CD14-positive monocyte (primary cell): ENCODE measurements around the gene OR11A1. TPM values are rescaled to one million over a fixed set of nuclear protein-coding genes. Genes with fewer than 3 reads are reported as not detected.

ENCODE experiments used
- DNase-seq, 3 donors: peaks; one replicate each; pipeline ENCODE4 v3.0.0-alpha.2; 2011 to 2022
- H2AFZ ChIP-seq: 2 replicates; pipeline ENCODE4 v1.6.0; 2012; ENCODE audit warnings: mild to moderate bottlenecking, low read depth, low read length, inconsistent platforms; ENCODE audit not compliant: insufficient read depth, poor library complexity, severe bottlenecking
- H3K27ac ChIP-seq, 2 donors: 1 replicate in 1 of 2; 2 replicates in 1 of 2; pipeline ENCODE4 v1.5.1; 2012 to 2013; ENCODE audit warnings: low read length in 2 of 2, control low read depth in 1 of 2, inconsistent platforms in 1 of 2, low read depth in 1 of 2, mild to moderate bottlenecking in 1 of 2
- H3K27me3 ChIP-seq, 2 donors: one replicate each; pipeline versions ENCODE4 v1.6.0 to v1.6.1; 2011 to 2013; ENCODE audit warnings: low read length in 2 of 2; ENCODE audit not compliant: control insufficient read depth in 2 of 2, insufficient read depth in 2 of 2
- H3K36me3 ChIP-seq, 2 donors: replicated peaks in 1 of 2; 1 replicate in 1 of 2; 2 replicates in 1 of 2; pipeline versions ENCODE4 v1.5.1 to v1.6.1; 2012 to 2013; ENCODE audit warnings: low read length in 2 of 2, control low read depth in 1 of 2, inconsistent platforms in 1 of 2, mild to moderate bottlenecking in 1 of 2; ENCODE audit not compliant: insufficient read depth in 2 of 2, control insufficient read depth in 1 of 2
- H3K4me1 ChIP-seq, 2 donors: 1 replicate in 1 of 2; 2 replicates in 1 of 2; pipeline versions ENCODE4 v1.5.1 to v1.6.1; 2012 to 2013; ENCODE audit warnings: low read length in 2 of 2, control low read depth in 1 of 2, inconsistent platforms in 1 of 2, mild to moderate bottlenecking in 1 of 2, moderate library complexity in 1 of 2; ENCODE audit not compliant: insufficient read depth in 2 of 2, control insufficient read depth in 1 of 2
- H3K4me2 ChIP-seq: replicated peaks from 2 replicates; pipeline ENCODE3; 2012; ENCODE audit warnings: low read length, moderate library complexity, mild to moderate bottlenecking; ENCODE audit not compliant: poor library complexity, severe bottlenecking; ENCODE audit errors: extremely low read depth
- H3K4me3 ChIP-seq, 3 experiments: fragments of 200-600 bp in 1 of 3; sonication (generic) in 1 of 3; replicated peaks in 1 of 3; 1 replicate in 2 of 3; 2 replicates in 1 of 3; pipeline ENCODE4 v1.5.1; 2011 to 2013; ENCODE audit warnings: low read length in 3 of 3, mild to moderate bottlenecking in 3 of 3, control low read depth in 2 of 3, low read depth in 2 of 3, inconsistent platforms in 1 of 3, moderate library complexity in 1 of 3
- H3K79me2 ChIP-seq: 2 replicates; pipeline ENCODE4 v1.6.0; 2012; ENCODE audit warnings: mild to moderate bottlenecking, control low read depth, inconsistent platforms, low read length, moderate library complexity; ENCODE audit not compliant: insufficient read depth
- H3K9ac ChIP-seq: 2 replicates; pipeline ENCODE4 v1.6.0; 2017; ENCODE audit warnings: low read length, mild to moderate bottlenecking; ENCODE audit not compliant: insufficient read depth, poor library complexity, severe bottlenecking
- H3K9me3 ChIP-seq, 2 donors: replicated peaks in 1 of 2; 1 replicate in 1 of 2; 2 replicates in 1 of 2; pipeline versions ENCODE4 v1.5.1 to v1.6.1; 2012 to 2013; ENCODE audit warnings: low read length in 2 of 2, control low read depth in 1 of 2; ENCODE audit not compliant: control insufficient read depth in 1 of 2, insufficient read depth in 1 of 2
- H4K20me1 ChIP-seq: 2 replicates; pipeline ENCODE4 v1.6.0; 2012; ENCODE audit warnings: mild to moderate bottlenecking, low read length, control low read depth, moderate library complexity; ENCODE audit not compliant: insufficient read depth
- H3K27ac Mint-ChIP-seq, 7 donors: one replicate each; pipeline ENCODE4 v1.8.0; 2020; ENCODE audit warnings: mild to moderate bottlenecking in 7 of 7, mixed read lengths in 7 of 7, moderate library complexity in 6 of 7, inconsistent platforms in 2 of 7
- H3K27me3 Mint-ChIP-seq, 3 donors: one replicate each; pipeline ENCODE4 v1.8.0; 2021 to 2022; ENCODE audit warnings: low read depth in 3 of 3, mild to moderate bottlenecking in 3 of 3, mixed read lengths in 3 of 3, moderate library complexity in 3 of 3, inconsistent platforms in 1 of 3
- H3K36me3 Mint-ChIP-seq, 2 donors: one replicate each; pipeline ENCODE4 v1.8.0; 2020; ENCODE audit warnings: mixed read lengths in 2 of 2, inconsistent platforms in 1 of 2, mild to moderate bottlenecking in 1 of 2
- H3K4me1 Mint-ChIP-seq: one replicate; pipeline ENCODE4 v1.8.0; 2020; ENCODE audit warnings: mild to moderate bottlenecking, mixed read lengths
- H3K4me3 Mint-ChIP-seq, 2 donors: one replicate each; pipeline ENCODE4 v1.8.0; 2020; ENCODE audit warnings: mild to moderate bottlenecking in 2 of 2, mixed read lengths in 2 of 2, moderate library complexity in 1 of 2
- H3K9me3 Mint-ChIP-seq, 7 donors: one replicate each; pipeline ENCODE4 v1.8.0; 2020 to 2022; ENCODE audit warnings: mixed read lengths in 7 of 7, mild to moderate bottlenecking in 6 of 7, moderate library complexity in 6 of 7, inconsistent platforms in 2 of 7
- intact Hi-C, 2 donors: fragments of 100-400 bp; cut with micrococcal nuclease; formaldehyde crosslinking; loops; one replicate each; pipeline versions ENCODE4 v1.15.0 to v1.15.1; 2023
- polyA plus RNA-seq, 3 donors: library from polyadenylated mRNA; depleted of rRNA in 1 of 3; unstranded in 2 of 3; stranded (reverse) in 1 of 3; fragments of 300-500 nt in 2 of 3; fragments of >200 nt in 1 of 3; fragmentation: Illumina TruSeq in 2 of 3; gene quantifications; 1 replicate in 2 of 3; 2 replicates in 1 of 3; pipeline ENCODE4 v1.2.3, GENCODE V29; 2012 to 2021
- TF ChIP-seq, protein P1 (sequence below): fragments of 200-600 bp; IDR thresholded peaks from one replicate; pipeline ENCODE4 v1.8.0; 2022; ENCODE audit warnings: antibody characterized with exemption, mild to moderate bottlenecking

Gene OR11A1
- polyA plus RNA-seq, 3 donors = not detected

DNA sequence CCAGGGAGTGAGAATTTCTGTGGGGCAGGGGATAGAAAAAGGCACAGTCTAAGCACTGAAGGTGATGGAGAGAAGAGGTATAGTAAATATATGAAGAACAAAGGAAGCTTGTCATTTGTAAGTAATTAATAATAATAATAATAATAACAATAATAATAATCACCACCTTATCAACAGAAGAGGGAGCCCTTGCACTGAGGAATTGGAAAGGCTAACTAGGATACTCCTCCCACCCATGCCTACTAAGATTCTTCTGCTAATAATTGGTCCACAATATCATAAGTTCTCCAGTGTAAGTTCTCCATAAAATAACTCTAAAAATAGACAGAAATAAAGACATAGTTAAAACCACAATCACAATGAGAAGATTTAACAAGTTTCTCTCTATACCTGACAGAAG lies 80.9 kb downstream of the OR11A1 start:
- Histone ChIP-seq H3K4me3 (no peak overlapping the region), H3K36me3 (no peaks in the 10 kb centered on the region), H3K4me2 (no peak overlapping the region), H2AFZ (no peak overlapping the region), H3K4me1 (no peaks in the 10 kb centered on the region), H3K27ac (no peak overlapping the region), H3K9ac (no peak overlapping the region), H4K20me1 (no peaks in the 10 kb centered on the region), H3K27me3 (no peaks in the 10 kb centered on the region), H3K79me2 (no peaks in the 10 kb centered on the region), H3K9me3 (no peaks in the 10 kb centered on the region)
- H3K36me3 Mint-ChIP-seq = no peaks in the 10 kb centered on the region
- no peak overlapping the region for H3K4me3 Mint-ChIP-seq
- peaks cover 0 to 4% (median 2%) of the 10 kb centered on the region in 3 donors for H3K27me3 Mint-ChIP-seq
- TF ChIP-seq, protein P1, sequence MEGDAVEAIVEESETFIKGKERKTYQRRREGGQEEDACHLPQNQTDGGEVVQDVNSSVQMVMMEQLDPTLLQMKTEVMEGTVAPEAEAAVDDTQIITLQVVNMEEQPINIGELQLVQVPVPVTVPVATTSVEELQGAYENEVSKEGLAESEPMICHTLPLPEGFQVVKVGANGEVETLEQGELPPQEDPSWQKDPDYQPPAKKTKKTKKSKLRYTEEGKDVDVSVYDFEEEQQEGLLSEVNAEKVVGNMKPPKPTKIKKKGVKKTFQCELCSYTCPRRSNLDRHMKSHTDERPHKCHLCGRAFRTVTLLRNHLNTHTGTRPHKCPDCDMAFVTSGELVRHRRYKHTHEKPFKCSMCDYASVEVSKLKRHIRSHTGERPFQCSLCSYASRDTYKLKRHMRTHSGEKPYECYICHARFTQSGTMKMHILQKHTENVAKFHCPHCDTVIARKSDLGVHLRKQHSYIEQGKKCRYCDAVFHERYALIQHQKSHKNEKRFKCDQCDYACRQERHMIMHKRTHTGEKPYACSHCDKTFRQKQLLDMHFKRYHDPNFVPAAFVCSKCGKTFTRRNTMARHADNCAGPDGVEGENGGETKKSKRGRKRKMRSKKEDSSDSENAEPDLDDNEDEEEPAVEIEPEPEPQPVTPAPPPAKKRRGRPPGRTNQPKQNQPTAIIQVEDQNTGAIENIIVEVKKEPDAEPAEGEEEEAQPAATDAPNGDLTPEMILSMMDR = no peak
- intact Hi-C loops = no loop called here
- no peak overlapping the region for H3K27ac Mint-ChIP-seq
- H3K9me3 Mint-ChIP-seq = no peaks in the 10 kb centered on the region
- H3K4me1 Mint-ChIP-seq = no peaks in the 10 kb centered on the region
- DNase-seq = no peak

Other genes with a start within 250 kb of the OR11A1 start
- gene OR14J1, start 155.4 kb downstream of the OR11A1 start, polyA plus RNA-seq = not detected
- gene OR5V1, start 88.2 kb downstream of the OR11A1 start, polyA plus RNA-seq = not detected
- gene OR12D3, start 81.8 kb downstream of the OR11A1 start, polyA plus RNA-seq = not detected
- not detected for gene OR12D2, start 61.4 kb downstream of the OR11A1 start, polyA plus RNA-seq
- not detected for gene OR12D1, start 42.1 kb downstream of the OR11A1 start, polyA plus RNA-seq
- gene OR10C1, start 17.8 kb downstream of the OR11A1 start, polyA plus RNA-seq = not detected
- not detected for gene OR2H1, start 84 bp upstream of the OR11A1 start, polyA plus RNA-seq
- not detected for gene MAS1L, start 30.9 kb upstream of the OR11A1 start, polyA plus RNA-seq
- under 1 TPM in 1 of 3 donors, not detected in 2; 0.15 TPM for gene UBD, start 102.7 kb upstream of the OR11A1 start, polyA plus RNA-seq
- gene OR2H2, start 128.1 kb upstream of the OR11A1 start, polyA plus RNA-seq = not detected
- 100 to 1,000 TPM in 1 of 3 donors, 1 to 10 TPM in 1, under 1 TPM in 1; 0.91 to 228 (median 1.8) TPM for gene GABBR1, start 176.1 kb upstream of the OR11A1 start, polyA plus RNA-seq
- gene MOG, start 200.0 kb upstream of the OR11A1 start, polyA plus RNA-seq = not detected
- under 1 TPM in 1 of 3 donors, not detected in 2; 0.72 TPM for gene ZFP57, start 224.1 kb upstream of the OR11A1 start, polyA plus RNA-seq